B cell (primary cell): ENCODE results near the gene AEBP1. TPM values are rescaled to one million over a fixed set of nuclear protein-coding genes. Genes with fewer than 3 reads are reported as not detected.

Experiments
- ATAC-seq: fragments of 200-7000 bp; cut with Tn5 transposase; one replicate; pipeline ENCODE4 v1.10.0; 2021; ENCODE audit warnings: low read depth, mild to moderate bottlenecking, moderate number of reproducible peaks, moderate library complexity
- CTCF ChIA-PET: fragments of 350-600 bp; sonication (Branson Sonifier 250); formaldehyde crosslinking; loops from one replicate; lab custom pipeline; 2021; ENCODE audit warnings: antibody characterized with exemption, inconsistent platforms; lab: Charles Lee
- POLR2A ChIA-PET: fragments of 350-600 bp; sonication (Branson Sonifier 250); formaldehyde crosslinking; loops from one replicate; lab custom pipeline; 2021; ENCODE audit warnings: antibody characterized with exemption; lab: Charles Lee
- DNase-seq: peaks from one replicate; pipeline ENCODE4 v3.0.0; 2013
- H2AFZ ChIP-seq: 2 replicates; pipeline ENCODE4 v1.6.1; 2012; ENCODE audit warnings: mild to moderate bottlenecking, low read depth, low read length; ENCODE audit not compliant: insufficient read depth, poor library complexity, severe bottlenecking
- H3K27ac ChIP-seq, 2 donors: 1 replicate in 1 of 2; 2 replicates in 1 of 2; pipeline ENCODE4 v1.5.1; 2012 to 2013; ENCODE audit warnings: low read length in 2 of 2, mild to moderate bottlenecking in 2 of 2, moderate library complexity in 1 of 2
- H3K27me3 ChIP-seq, 4 experiments: fragments of 200-600 bp in 1 of 4; sonication (generic) in 1 of 4; replicated peaks in 1 of 4; 1 replicate in 2 of 4; 2 replicates in 2 of 4; pipeline versions ENCODE4 v1.6.1 to v1.7.0; 2013 to 2016; ENCODE audit warnings: low read length in 3 of 4, mild to moderate bottlenecking in 2 of 4, mixed read lengths in 1 of 4, moderate library complexity in 1 of 4; ENCODE audit not compliant: insufficient read depth in 4 of 4, control insufficient read depth in 3 of 4; ENCODE audit errors: control extremely low read depth in 1 of 4
- H3K36me3 ChIP-seq, 2 experiments: replicated peaks in 1 of 2; 1 replicate in 1 of 2; 2 replicates in 1 of 2; pipeline versions ENCODE4 v1.6.1 to v1.7.1; 2013; ENCODE audit warnings: low read length in 1 of 2; ENCODE audit not compliant: insufficient read depth in 2 of 2, control insufficient read depth in 1 of 2; ENCODE audit errors: control extremely low read depth in 1 of 2, extremely low read depth in 1 of 2
- H3K4me1 ChIP-seq, 2 donors: fragments of 200-600 bp in 1 of 2; sonication (generic) in 1 of 2; 1 replicate in 1 of 2; 2 replicates in 1 of 2; pipeline versions ENCODE4 v1.5.1 to v1.6.1; 2013 to 2017; ENCODE audit warnings: low read length in 2 of 2; ENCODE audit not compliant: control insufficient read depth in 2 of 2, insufficient read depth in 2 of 2
- H3K4me2 ChIP-seq: replicated peaks from 2 replicates; pipeline ENCODE3; 2012; ENCODE audit warnings: mild to moderate bottlenecking, low read depth, low read length; ENCODE audit not compliant: poor library complexity, severe bottlenecking
- H3K4me3 ChIP-seq, 5 experiments: fragments of 200-600 bp in 1 of 5; sonication (generic) in 1 of 5; 1 replicate in 3 of 5; 2 replicates in 2 of 5; pipeline versions ENCODE4 v1.5.1 to v1.7.0; 2011 to 2016; ENCODE audit warnings: low read length in 4 of 5, mild to moderate bottlenecking in 4 of 5, low read depth in 2 of 5, control low read depth in 1 of 5, moderate library complexity in 1 of 5; ENCODE audit not compliant: insufficient read depth in 1 of 5; ENCODE audit errors: control extremely low read depth in 1 of 5, extremely low read depth in 1 of 5
- H3K79me2 ChIP-seq: fragments of 200-600 bp; sonication (generic); one replicate; pipeline ENCODE4 v1.6.0; 2016; ENCODE audit warnings: low read length; ENCODE audit not compliant: control insufficient read depth, insufficient read depth
- H3K9ac ChIP-seq: fragments of 200-600 bp; sonication (generic); 2 replicates; pipeline ENCODE4 v1.6.1; 2017; ENCODE audit warnings: mild to moderate bottlenecking, low read length, moderate library complexity
- H3K9me3 ChIP-seq, 3 donors: one replicate each; pipeline versions ENCODE4 v1.6.1 to v1.7.1; 2013; ENCODE audit warnings: low read length in 2 of 3; ENCODE audit not compliant: control insufficient read depth in 2 of 3, insufficient read depth in 1 of 3; ENCODE audit errors: control extremely low read depth in 1 of 3
- H4K20me1 ChIP-seq: 2 replicates; pipeline ENCODE4 v1.6.0; 2012; ENCODE audit warnings: mild to moderate bottlenecking, low read length; ENCODE audit not compliant: insufficient read depth, control insufficient read depth, poor library complexity, severe bottlenecking
- H3K27ac Mint-ChIP-seq: one replicate; pipeline ENCODE4 v1.8.0; 2021; ENCODE audit warnings: mixed read lengths
- H3K27me3 Mint-ChIP-seq: one replicate; pipeline ENCODE4 v1.8.0; 2021; ENCODE audit warnings: mixed read lengths
- H3K4me1 Mint-ChIP-seq: one replicate; pipeline ENCODE4 v1.8.0; 2021; ENCODE audit warnings: mixed read lengths
- H3K4me3 Mint-ChIP-seq: one replicate; pipeline ENCODE4 v1.8.0; 2021; ENCODE audit warnings: mixed read lengths
- H3K9me3 Mint-ChIP-seq: one replicate; pipeline ENCODE4 v1.8.0; 2022; ENCODE audit warnings: mixed read lengths; ENCODE audit not compliant: insufficient read depth
- CTCF ChIP-seq: fragments of 200-600 bp; IDR thresholded peaks from one replicate; pipeline ENCODE4 v1.8.0; 2022; ENCODE audit warnings: antibody characterized with exemption, mild to moderate bottlenecking
- EZH2 ChIP-seq: IDR thresholded peaks from 2 replicates; pipeline ENCODE4 v1.6.1; 2012; ENCODE audit warnings: borderline replicate concordance, low read depth, mild to moderate bottlenecking, moderate library complexity, low read length; ENCODE audit not compliant: insufficient read depth, poor library complexity, severe bottlenecking
- WGBS: methylation state at CpG from one replicate; pipeline ENCODE4 v1.1.5; 2013; ENCODE audit warnings: missing lambda C conversion rate; ENCODE audit not compliant: insufficient coverage; 5-methylcytosine and 5-hydroxymethylcytosine counted together
- intact Hi-C: fragments of 100-400 bp; cut with micrococcal nuclease; formaldehyde crosslinking; loops from one replicate; pipeline ENCODE4 v1.10.0; 2022
- polyA plus RNA-seq: library from polyadenylated mRNA; depleted of rRNA; stranded (reverse); fragments of >200 nt; gene quantifications from 2 replicates; pipeline ENCODE4 v1.2.3, GENCODE V29; 2012
- total RNA-seq, 2 donors: library from RNA; stranded (reverse); fragments of 120-200 nt in 1 of 2; gene quantifications; 1 replicate in 1 of 2; 2 replicates in 1 of 2; pipeline versions ENCODE4 v1.2.3 to v1.2.4, GENCODE V29; 2013 to 2022

The AEBP1 gene
- total and polyA plus RNA-seq, 2 donors (not counting 1 experiment from before 2014, with no cell fraction given), result 20.2 to 36.7 TPM

- H3K79me2 ChIP-seq, result no peaks in the 10 kb centered on the region
- H3K4me1 Mint-ChIP-seq, result no peaks in the 10 kb centered on the region
- H4K20me1 ChIP-seq, result no peaks in the 10 kb centered on the region
- no peak overlapping the region for H3K27ac ChIP-seq
- no peak overlapping the region for H3K27ac Mint-ChIP-seq
- H3K4me3 ChIP-seq, result no peak overlapping the region
- H3K36me3 ChIP-seq, result no peaks in the 10 kb centered on the region
- POLR2A ChIA-PET, result no interaction called here
- CTCF ChIA-PET, result no interaction called here
- H3K4me3 Mint-ChIP-seq, result no peak overlapping the region
- H3K9me3 ChIP-seq, result no peaks in the 10 kb centered on the region
- H3K9ac ChIP-seq, result no peak overlapping the region
- intact Hi-C loops, result no loop called here
- no peak for TF ChIP-seq CTCF
- no peak for TF ChIP-seq EZH2
- H3K9me3 Mint-ChIP-seq, result no peaks in the 10 kb centered on the region
- no peak overlapping the region for H3K4me2 ChIP-seq
- H3K27me3 Mint-ChIP-seq, result no peaks in the 10 kb centered on the region
- no peaks in the 10 kb centered on the region for H3K4me1 ChIP-seq
- no peak for ATAC-seq
- 96% methylated on average over 3 of the region's 5 CpGs for WGBS
- no peak for DNase-seq
- H2AFZ ChIP-seq, result no peak overlapping the region
- no peaks in the 10 kb centered on the region for H3K27me3 ChIP-seq
These were observed 32.6 kb downstream of the AEBP1 start for GRCh38 chr7:44136731-44137130.

GRCh38 chr7:44138698-44139097, 34.6 kb downstream of the AEBP1 start:
- TF ChIP-seq CTCF, result no peak
- TF ChIP-seq EZH2, result no peak
- no peak for ATAC-seq
- H3K9me3 Mint-ChIP-seq, result no peaks in the 10 kb centered on the region
- CTCF ChIA-PET, result no interaction called here
- WGBS, result 89% methylated on average over 8 of the region's 8 CpGs
- no peak for DNase-seq
- H3K27ac Mint-ChIP-seq, result no peak overlapping the region
- no peaks in the 10 kb centered on the region for H3K4me1 Mint-ChIP-seq
- H3K4me2 ChIP-seq, result no peak overlapping the region
- no peak overlapping the region for H3K4me3 Mint-ChIP-seq
- no peaks in the 10 kb centered on the region for H3K27me3 Mint-ChIP-seq
- POLR2A ChIA-PET, result no interaction called here
- H3K79me2 ChIP-seq, result no peaks in the 10 kb centered on the region
- intact Hi-C loops, result no loop called here
- H3K4me3 ChIP-seq, result no peak overlapping the region
- H4K20me1 ChIP-seq, result no peaks in the 10 kb centered on the region
- H3K36me3 ChIP-seq, result no peaks in the 10 kb centered on the region
- H3K27ac ChIP-seq, result no peak overlapping the region
- H3K27me3 ChIP-seq, result no peaks in the 10 kb centered on the region
- H3K9ac ChIP-seq, result no peak overlapping the region
- H2AFZ ChIP-seq, result no peak overlapping the region
- H3K9me3 ChIP-seq, result no peaks in the 10 kb centered on the region
- H3K4me1 ChIP-seq, result no peaks in the 10 kb centered on the region
